ENCODE results near the gene PPP4R1.

DNA sequence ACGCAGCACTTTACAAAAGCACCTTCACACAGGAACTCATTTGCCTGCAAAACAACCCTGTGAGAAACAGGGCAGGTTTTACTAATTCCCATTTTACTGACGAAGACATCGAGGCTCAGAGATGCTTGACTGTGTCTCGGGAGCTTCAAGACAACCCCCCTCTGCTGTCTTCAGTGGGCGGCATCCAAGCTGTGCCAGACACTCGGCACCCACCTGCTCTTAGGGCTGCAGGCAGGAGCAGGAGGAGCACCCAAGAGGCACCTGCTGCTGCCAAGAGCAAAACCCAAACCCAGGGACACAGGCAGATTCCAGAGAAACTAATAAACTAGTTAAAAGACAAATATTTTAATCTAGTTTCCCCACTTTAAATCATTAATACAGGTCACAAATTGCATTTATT lies 67.9 kb downstream of the PPP4R1 start:
- TF ChIP-seq POLR2A (IDR thresholded peaks at IDR 0.05) = no peak
- TF ChIP-seq POLR2AphosphoS5 (IDR thresholded peaks at IDR 0.05) = no peak
- TF ChIP-seq, protein P1, sequence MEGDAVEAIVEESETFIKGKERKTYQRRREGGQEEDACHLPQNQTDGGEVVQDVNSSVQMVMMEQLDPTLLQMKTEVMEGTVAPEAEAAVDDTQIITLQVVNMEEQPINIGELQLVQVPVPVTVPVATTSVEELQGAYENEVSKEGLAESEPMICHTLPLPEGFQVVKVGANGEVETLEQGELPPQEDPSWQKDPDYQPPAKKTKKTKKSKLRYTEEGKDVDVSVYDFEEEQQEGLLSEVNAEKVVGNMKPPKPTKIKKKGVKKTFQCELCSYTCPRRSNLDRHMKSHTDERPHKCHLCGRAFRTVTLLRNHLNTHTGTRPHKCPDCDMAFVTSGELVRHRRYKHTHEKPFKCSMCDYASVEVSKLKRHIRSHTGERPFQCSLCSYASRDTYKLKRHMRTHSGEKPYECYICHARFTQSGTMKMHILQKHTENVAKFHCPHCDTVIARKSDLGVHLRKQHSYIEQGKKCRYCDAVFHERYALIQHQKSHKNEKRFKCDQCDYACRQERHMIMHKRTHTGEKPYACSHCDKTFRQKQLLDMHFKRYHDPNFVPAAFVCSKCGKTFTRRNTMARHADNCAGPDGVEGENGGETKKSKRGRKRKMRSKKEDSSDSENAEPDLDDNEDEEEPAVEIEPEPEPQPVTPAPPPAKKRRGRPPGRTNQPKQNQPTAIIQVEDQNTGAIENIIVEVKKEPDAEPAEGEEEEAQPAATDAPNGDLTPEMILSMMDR (IDR thresholded peaks at IDR 0.05 in 8 of 11, conservative IDR thresholded peaks at IDR 0.05 in 3 of 11) = no peak

Measured in spleen (tissue), 7 donors.